ENCODE results near the gene ZNF805.
"Not testable (repeated sequence)": the region's sequence is repeated elsewhere in the genome, so short reads cannot be mapped to it uniquely, and the experiment has no call there.

ZNF805 gene

DNA sequence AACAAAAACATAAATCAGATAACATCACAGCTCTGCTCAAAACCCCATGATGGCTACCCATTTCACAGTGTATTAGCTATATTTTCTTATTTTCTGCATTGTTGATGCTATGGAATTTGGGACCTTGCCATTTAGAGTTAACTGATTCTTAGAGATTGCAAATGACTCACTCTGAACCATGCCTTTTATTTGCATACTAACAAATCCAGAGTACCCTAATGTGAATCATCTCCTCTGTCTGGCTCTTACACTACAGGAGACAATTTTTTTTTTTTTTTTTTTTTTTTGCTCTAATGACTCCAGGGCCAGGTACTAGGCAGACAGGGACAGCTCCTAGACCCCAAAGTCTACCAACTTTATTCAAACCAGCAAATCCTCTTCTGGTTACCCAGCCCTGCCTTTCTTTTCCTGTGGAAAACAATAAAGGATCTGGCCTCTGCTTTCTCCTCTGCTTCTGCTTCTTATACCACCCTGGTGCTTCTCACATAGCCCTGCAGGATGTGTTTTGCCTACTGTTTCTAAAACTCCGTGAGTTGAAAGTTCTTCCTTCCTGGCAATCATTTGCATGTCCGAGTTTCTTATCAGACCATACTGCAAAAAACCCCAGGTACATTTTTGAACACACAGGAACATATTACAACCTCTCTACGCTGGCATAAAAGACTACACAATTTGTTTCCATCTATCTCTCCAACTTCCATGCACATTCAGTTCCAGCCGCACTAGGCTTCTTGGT, 29.3 kb downstream of the ZNF805 start:
- DNase-seq = no peak

DNA sequence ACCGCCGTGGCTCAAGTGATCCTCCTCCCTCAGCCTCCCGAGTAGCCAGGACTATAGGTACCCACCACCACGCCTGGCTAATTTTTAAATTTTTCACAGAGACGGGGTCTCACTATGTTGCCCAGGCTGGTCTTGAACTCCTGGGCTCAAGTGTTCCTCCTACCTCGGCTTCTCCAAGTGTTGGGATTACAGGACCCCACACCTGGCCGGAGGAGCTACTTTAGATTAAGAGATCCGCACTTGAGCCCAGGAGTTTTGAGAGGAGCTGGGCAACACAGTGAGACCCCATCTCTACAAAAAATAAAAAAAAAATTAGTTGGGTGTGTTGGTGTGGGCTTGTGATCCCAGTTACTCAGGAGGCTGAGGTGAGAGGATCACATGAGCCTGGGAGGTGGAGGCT, 30.8 kb downstream of the ZNF805 start:
- no peak for DNase-seq

DNA sequence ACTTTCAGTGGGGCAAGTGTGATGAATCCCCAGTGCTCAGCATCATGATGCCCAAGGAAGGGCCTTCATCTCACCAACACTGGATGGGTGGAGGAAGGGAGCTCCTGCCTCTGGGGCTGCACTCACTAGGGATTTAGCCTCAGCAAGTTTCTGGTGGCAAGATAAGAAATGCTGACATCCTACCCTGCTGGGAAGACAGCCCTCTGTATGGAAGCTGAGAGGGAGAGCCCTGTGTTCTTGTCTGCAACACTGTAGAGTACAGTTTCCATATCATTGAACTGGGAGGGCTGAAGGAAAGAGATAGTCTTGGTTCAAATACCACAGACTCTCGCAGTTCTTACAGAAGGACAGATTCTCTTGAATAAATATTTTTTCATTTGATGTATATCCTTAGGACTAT, 32.6 kb downstream of the ZNF805 start:
- DNase-seq = no peak

DNA sequence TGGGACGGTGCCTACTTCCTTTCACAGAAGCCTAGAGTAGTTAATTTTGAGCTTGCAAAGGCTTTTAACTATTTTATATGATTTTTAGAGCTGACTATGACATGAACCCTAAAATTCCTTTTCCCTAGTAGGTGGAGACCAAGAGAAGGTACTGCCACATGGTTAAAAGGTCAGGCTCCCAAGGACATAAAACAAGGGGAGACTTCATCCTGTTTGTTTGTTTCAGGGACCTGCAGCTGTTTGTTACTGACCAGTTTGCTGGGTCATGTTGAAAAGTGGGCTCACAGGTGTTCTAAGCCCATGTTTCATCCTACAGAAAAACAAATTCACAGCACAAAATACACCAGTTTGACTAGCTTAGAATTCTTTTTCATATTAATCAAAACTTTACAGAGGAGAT, 36.0 kb downstream of the ZNF805 start:
- DNase-seq = no peak

GRCh38 chr19:57278481-57278880, 38.0 kb downstream of the ZNF805 start:
- not testable (repeated sequence) for DNase-seq

GRCh38 chr19:57279418-57280164, 39.2 kb downstream of the ZNF805 start:
- DNase-seq = peak; percentile 86

DNA sequence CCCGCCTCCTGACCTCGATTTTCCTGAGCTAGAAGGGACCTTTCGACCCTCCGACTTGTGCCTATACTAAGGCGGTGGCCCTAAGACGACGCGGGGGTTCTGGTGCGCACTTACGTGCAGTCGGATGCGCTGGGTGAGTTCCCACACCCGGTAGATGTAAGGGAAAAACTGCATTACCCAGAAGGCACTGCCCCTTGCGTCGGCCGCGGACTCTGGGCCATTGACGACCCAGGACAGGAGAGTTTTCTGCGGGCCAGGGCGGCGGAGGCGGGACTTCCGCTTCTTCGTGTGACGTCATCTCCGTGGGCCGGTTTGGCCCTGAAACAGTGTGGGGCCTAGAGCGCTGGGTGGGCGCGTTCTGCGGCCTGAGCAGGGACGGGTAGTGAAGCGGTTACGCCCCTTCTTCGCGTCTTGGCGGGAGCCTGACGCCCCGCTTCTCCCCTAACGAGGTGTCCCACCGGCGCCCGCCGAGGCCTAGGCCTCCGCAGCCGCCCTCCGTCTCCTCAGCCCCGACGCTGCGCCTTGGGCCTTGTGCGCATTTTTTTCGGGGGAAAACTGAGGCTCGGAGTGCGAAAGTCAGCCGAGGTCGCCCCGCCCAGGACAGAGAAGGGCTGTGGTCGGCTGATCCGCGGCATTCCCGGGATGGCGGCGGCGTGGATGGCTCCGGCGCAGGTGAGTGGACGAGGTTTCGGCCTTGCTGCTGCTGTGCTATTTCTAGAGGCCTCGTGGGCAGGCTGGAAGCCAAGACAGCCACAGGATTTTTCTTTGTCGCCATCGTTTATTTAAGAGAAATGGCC, 39.9 kb downstream of the ZNF805 start, which contains the start of gene ZNF460:
TSS of gene ZNF460 (plus strand) at position 321 of the 797 bp plus-strand sequence. CDS start at position 643, 322 bp downstream.
- peak; percentile 91 for DNase-seq

GRCh38 chr19:57280962-57281400, 40.5 kb downstream of the ZNF805 start:
- no peak for DNase-seq

- DNase-seq = no peak
These were observed 41.7 kb downstream of the ZNF805 start for GRCh38 chr19:57282011-57282643.

DNA sequence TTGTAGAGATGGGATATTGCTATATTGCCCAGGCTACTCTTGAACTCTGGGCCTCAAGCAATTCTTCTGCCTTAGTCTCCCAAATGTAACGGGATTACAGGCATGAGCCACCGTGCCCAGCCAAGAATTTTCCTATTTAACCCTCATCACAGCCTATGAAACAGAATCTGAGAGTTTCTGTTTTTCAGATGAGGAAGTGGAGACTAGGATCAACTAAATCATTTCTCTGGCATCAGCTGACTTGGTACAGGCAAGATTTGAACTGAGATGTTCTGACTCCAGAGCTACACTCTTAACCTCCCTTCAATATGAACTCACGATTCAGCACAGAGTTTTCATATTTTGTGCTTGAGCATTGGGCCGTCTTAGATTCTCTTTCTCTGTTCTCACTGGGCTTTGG, 47.9 kb downstream of the ZNF805 start:
- DNase-seq = no peak

- no peak for DNase-seq
These were observed 50.5 kb downstream of the ZNF805 start for GRCh38 chr19:57290970-57291369.

DNA sequence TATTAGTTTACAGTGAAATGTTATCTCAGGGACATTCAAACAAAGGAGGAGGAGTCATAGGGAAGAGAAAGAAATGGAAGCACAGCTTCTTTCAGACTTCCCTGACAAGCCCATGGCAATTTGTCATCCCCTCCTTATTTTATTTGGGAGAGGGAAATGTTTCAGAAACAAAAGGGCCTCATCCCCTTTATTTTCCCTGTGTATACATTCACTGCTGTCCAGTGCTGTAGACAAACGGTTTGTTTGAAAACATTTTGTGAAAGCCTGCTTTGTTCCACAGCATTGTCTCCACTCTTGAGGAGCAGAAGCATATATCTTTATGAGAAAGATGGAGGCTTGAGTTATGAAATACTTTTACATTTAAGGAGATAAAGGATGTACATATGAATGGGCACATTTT, 52.1 kb downstream of the ZNF805 start:
- no peak for DNase-seq

DNA sequence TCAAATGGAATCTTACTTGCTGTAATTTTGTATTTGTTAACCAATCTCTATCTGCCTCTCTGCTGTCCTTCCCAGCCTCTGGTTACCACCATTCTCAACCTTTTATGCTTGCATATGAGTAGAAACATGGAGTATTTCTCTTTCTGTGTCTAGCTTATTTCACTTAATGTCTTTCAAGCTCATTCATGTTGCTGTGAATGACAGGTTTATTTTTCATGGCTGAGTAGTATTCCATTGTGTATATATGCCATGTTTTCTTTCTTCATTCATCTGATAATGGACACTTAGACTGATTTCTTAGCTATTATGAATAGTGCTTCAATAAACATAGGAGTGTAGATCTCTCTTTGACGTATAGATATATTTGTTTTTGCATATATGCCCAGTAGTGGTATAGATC, 53.3 kb downstream of the ZNF805 start:
- DNase-seq = no peak

GRCh38 chr19:57302020-57302465, 61.6 kb downstream of the ZNF805 start:
- DNase-seq = no peak

DNA sequence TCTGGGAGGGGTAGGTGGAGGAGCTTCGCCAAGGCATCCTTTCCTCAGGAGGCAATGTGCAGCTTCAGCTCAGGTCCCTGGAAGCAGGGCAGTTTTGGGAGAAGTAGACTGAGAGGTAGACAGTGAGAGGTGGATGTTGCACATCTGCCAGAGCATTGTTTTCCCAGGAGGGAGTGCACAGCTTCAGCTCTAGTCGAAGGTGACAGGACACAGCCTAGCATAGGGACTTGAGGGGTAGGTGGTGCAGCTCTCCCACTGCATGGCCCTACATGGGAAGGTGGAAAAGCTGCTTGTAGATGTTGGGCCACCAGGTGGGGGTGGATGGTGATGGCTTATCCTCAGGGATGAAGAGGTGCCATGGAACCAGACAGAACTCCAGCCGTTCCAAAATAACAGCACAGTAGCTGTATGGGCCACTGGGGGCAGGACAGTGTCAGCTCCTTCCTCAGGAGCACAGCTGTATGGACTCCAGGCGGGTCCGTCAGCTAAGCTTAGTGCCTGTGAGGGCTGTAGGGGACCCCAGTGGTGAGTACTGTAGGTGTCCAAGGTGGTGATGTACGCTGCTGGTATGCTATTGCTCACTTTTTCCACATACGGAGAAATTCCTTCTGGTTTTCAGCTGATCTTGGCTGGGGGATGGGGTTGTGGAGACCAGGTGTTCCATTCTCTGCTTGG, 62.4 kb downstream of the ZNF805 start:
- DNase-seq = no peak

Data from NCI-H1048 (cell line).